ENCODE results near the gene TEN1.

Gene TEN1

GRCh38 chr17:76008208-76008607 is 29.2 kb downstream of the TEN1 start:
- TF ChIP-seq GATA3 (IDR thresholded peaks at IDR 0.05; ENCODE audit: low read depth, low read length), result no peak
- no peak for TF ChIP-seq GATA2 (IDR thresholded peaks at IDR 0.05; ENCODE audit: low read depth, low read length)

- TF ChIP-seq GATA2 (IDR thresholded peaks at IDR 0.05; ENCODE audit: low read depth, low read length) (no peak), GATA3 (IDR thresholded peaks at IDR 0.05; ENCODE audit: low read depth, low read length) (no peak)
These were observed 29.8 kb downstream of the TEN1 start for GRCh38 chr17:76008630-76009425.

- TF ChIP-seq GATA2 (IDR thresholded peaks at IDR 0.05; ENCODE audit: low read depth, low read length) (no peak), GATA3 (IDR thresholded peaks at IDR 0.05; ENCODE audit: low read depth, low read length) (no peak)
These were observed 30.4 kb downstream of the TEN1 start for GRCh38 chr17:76009447-76009846.

GRCh38 chr17:76009969-76010661 is 31.1 kb downstream of the TEN1 start:
- TF ChIP-seq GATA2 (IDR thresholded peaks at IDR 0.05; ENCODE audit: low read depth, low read length) (no peak), GATA3 (IDR thresholded peaks at IDR 0.05; ENCODE audit: low read depth, low read length) (no peak)

GRCh38 chr17:76011951-76012350 is 32.9 kb downstream of the TEN1 start:
- TF ChIP-seq GATA3 (IDR thresholded peaks at IDR 0.05; ENCODE audit: low read depth, low read length) (no peak), GATA2 (IDR thresholded peaks at IDR 0.05; ENCODE audit: low read depth, low read length) (no peak)

GRCh38 chr17:76013377-76013932 is 34.4 kb downstream of the TEN1 start:
- no peak for TF ChIP-seq GATA2 (IDR thresholded peaks at IDR 0.05; ENCODE audit: low read depth, low read length)
- TF ChIP-seq GATA3 (IDR thresholded peaks at IDR 0.05; ENCODE audit: low read depth, low read length), result no peak

GRCh38 chr17:76014100-76014924 is 35.3 kb downstream of the TEN1 start:
- TF ChIP-seq GATA2 (IDR thresholded peaks at IDR 0.05; ENCODE audit: low read depth, low read length), result peak; percentile 38; the same call in 1 of the 2 replicates
- TF ChIP-seq GATA3 (IDR thresholded peaks at IDR 0.05; ENCODE audit: low read depth, low read length), result no peak

GRCh38 chr17:76014925-76015261 is 35.9 kb downstream of the TEN1 start:
- TF ChIP-seq GATA3 (IDR thresholded peaks at IDR 0.05; ENCODE audit: low read depth, low read length) (no peak), GATA2 (IDR thresholded peaks at IDR 0.05; ENCODE audit: low read depth, low read length) (no peak)

GRCh38 chr17:76017481-76018339 is 38.7 kb downstream of the TEN1 start:
- no peak for TF ChIP-seq GATA2 (IDR thresholded peaks at IDR 0.05; ENCODE audit: low read depth, low read length)
- TF ChIP-seq GATA3 (IDR thresholded peaks at IDR 0.05; ENCODE audit: low read depth, low read length), result no peak

- no peak for TF ChIP-seq GATA2 (IDR thresholded peaks at IDR 0.05; ENCODE audit: low read depth, low read length)
- TF ChIP-seq GATA3 (IDR thresholded peaks at IDR 0.05; ENCODE audit: low read depth, low read length), result no peak
These were observed 39.3 kb downstream of the TEN1 start for GRCh38 chr17:76018340-76018680.

GRCh38 chr17:76018801-76019200 is 39.8 kb downstream of the TEN1 start:
- TF ChIP-seq GATA2 (IDR thresholded peaks at IDR 0.05; ENCODE audit: low read depth, low read length) (no peak), GATA3 (IDR thresholded peaks at IDR 0.05; ENCODE audit: low read depth, low read length) (no peak)

GRCh38 chr17:76019833-76020467 is 40.9 kb downstream of the TEN1 start:
- TF ChIP-seq GATA2 (IDR thresholded peaks at IDR 0.05; ENCODE audit: low read depth, low read length), result no peak
- no peak for TF ChIP-seq GATA3 (IDR thresholded peaks at IDR 0.05; ENCODE audit: low read depth, low read length)

GRCh38 chr17:76022285-76022684 is 43.2 kb downstream of the TEN1 start:
- TF ChIP-seq GATA2 (IDR thresholded peaks at IDR 0.05; ENCODE audit: low read depth, low read length) (no peak), GATA3 (IDR thresholded peaks at IDR 0.05; ENCODE audit: low read depth, low read length) (no peak)

Measured in SH-SY5Y (cell line).